K562 (cell line): ENCODE measurements around the gene ADAP1. TPM values are rescaled to one million over a fixed set of nuclear protein-coding genes. Genes with fewer than 3 reads are reported as not detected.
A peak's percentile ranks its signal among the peaks of the same experiment; 100 is the strongest.

Experiments used
- BCOR ChIP-seq: fragments of 450-650 bp; IDR thresholded peaks from 2 replicates; pipeline ENCODE4 v1.6.1; 2016
- MYNN ChIP-seq, 2 experiments: sonication (generic); formaldehyde crosslinking in 1 of 2; IDR thresholded peaks; 2 replicates each; pipeline versions ENCODE4 v1.5.0 to v1.6.1; 2016 to 2020; ENCODE audit warnings: antibody characterized with exemption in 1 of 2, missing genetic modification reagents in 1 of 2
- NCOA1 ChIP-seq: fragments of 450-650 bp; IDR thresholded peaks from 2 replicates; pipeline ENCODE4 v1.6.1; 2016; ENCODE audit warnings: low read depth
- NR3C1 ChIP-seq: sonication (generic); formaldehyde crosslinking; IDR thresholded peaks from 2 replicates; pipeline ENCODE4 v1.8.1; 2022; ENCODE audit warnings: missing genetic modification reagents
- PCBP1 ChIP-seq: fragments of 200-400 bp; formaldehyde crosslinking; IDR thresholded peaks from 2 replicates; pipeline ENCODE4 v1.6.1; 2018; ENCODE audit warnings: mild to moderate bottlenecking, low read depth, low read length; ENCODE audit not compliant: poor library complexity, severe bottlenecking
- POLR2B ChIP-seq: fragments of 450-650 bp; IDR thresholded peaks from 2 replicates; pipeline ENCODE4 v1.6.1; 2018; ENCODE audit warnings: low read depth; ENCODE audit not compliant: partially characterized antibody
- TEAD4 ChIP-seq, 2 experiments: sonication (generic) in 1 of 2; formaldehyde crosslinking in 1 of 2; IDR thresholded peaks; 2 replicates each; pipeline versions ENCODE4 v1.6.1 to v1.8.0; 2012 to 2022; ENCODE audit warnings: borderline replicate concordance in 1 of 2, inconsistent platforms in 1 of 2, low read length in 1 of 2, mild to moderate bottlenecking in 1 of 2, missing genetic modification reagents in 1 of 2
- polyA plus RNA-seq, 8 experiments: library from polyadenylated mRNA; depleted of rRNA in 4 of 8; stranded (reverse) in 5 of 8; unstranded in 3 of 8; fragments of >200 nt; fragmentation: Nextera tagmentation in 2 of 8; fragmentation: Illumina TruSeq in 1 of 8; extraction: Ambion mirVana in 2 of 8; extraction: Trizol in 1 of 8; gene quantifications; 2 replicates each; pipeline versions ENCODE4 v1.2.1 to v1.2.3, GENCODE V29; 2011 to 2014; ENCODE audit warnings: inconsistent platforms in 1 of 8, missing spikeins in 1 of 8
- total RNA-seq, 7 experiments: library from RNA; depleted of rRNA in 6 of 7; stranded (reverse); fragments of >200 nt in 6 of 7; fragmentation: Illumina TruSeq in 2 of 7; extraction: Trizol in 2 of 7; gene quantifications; 2 replicates each; pipeline versions ENCODE4 v1.2.1 to v1.2.3, GENCODE V29; 2011 to 2021; ENCODE audit warnings: low replicate concordance in 1 of 7
- TF ChIP-seq, protein P1 (sequence below), 2 experiments: fragments of 450-650 bp in 1 of 2; sonication (generic) in 1 of 2; formaldehyde crosslinking in 1 of 2; IDR thresholded peaks; 2 replicates each; pipeline versions ENCODE4 v1.7.1 to v1.9.0; 2016 to 2022; ENCODE audit warnings: inconsistent platforms in 1 of 2, mild to moderate bottlenecking in 1 of 2, missing genetic modification reagents in 1 of 2
- TF ChIP-seq, protein P2 (sequence below): IDR thresholded peaks from 3 replicates; pipeline ENCODE4 v1.6.1; 2011; ENCODE audit warnings: borderline replicate concordance, mild to moderate bottlenecking; ENCODE audit not compliant: insufficient read length, insufficient read depth

ADAP1 gene
- total and polyA plus RNA-seq, 9 of the 15 experiments (the other 6 are each of a cell fraction or from before 2014, with no cell fraction given) = 0.27 to 1.4 (median 0.52) TPM; not detected in 3

DNA sequence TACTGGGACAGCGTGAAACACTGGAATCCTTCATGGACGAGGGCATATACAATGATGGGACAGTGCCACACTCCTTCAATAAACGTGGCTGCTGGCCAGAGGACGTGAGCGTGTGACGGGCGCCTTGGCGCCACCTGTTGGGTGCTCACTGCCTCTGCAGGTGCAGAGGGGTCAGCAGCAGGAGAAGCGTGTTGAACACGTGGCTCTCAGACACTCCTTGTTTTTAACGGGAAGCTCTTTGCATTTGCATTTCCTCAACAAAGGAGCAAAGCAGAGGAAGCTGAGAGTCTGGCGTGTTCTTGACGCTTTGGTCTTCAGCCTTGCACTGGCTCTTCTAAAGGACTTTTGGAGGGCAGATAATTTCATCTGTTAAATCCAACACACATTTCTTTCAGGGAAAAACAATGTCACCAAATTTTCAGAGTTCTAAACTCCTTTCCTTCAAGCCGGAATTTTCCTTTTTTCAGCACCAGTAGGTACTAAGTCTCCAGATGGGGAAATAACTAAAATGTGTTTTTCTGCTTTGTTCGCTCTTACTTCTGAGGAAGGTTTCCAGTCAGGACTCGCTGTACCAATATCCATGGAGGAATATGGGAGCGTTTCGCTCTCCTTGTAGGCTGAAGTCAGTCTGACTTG, 81.0 kb downstream of the ADAP1 start (continued):
- TF ChIP-seq, protein P1, sequence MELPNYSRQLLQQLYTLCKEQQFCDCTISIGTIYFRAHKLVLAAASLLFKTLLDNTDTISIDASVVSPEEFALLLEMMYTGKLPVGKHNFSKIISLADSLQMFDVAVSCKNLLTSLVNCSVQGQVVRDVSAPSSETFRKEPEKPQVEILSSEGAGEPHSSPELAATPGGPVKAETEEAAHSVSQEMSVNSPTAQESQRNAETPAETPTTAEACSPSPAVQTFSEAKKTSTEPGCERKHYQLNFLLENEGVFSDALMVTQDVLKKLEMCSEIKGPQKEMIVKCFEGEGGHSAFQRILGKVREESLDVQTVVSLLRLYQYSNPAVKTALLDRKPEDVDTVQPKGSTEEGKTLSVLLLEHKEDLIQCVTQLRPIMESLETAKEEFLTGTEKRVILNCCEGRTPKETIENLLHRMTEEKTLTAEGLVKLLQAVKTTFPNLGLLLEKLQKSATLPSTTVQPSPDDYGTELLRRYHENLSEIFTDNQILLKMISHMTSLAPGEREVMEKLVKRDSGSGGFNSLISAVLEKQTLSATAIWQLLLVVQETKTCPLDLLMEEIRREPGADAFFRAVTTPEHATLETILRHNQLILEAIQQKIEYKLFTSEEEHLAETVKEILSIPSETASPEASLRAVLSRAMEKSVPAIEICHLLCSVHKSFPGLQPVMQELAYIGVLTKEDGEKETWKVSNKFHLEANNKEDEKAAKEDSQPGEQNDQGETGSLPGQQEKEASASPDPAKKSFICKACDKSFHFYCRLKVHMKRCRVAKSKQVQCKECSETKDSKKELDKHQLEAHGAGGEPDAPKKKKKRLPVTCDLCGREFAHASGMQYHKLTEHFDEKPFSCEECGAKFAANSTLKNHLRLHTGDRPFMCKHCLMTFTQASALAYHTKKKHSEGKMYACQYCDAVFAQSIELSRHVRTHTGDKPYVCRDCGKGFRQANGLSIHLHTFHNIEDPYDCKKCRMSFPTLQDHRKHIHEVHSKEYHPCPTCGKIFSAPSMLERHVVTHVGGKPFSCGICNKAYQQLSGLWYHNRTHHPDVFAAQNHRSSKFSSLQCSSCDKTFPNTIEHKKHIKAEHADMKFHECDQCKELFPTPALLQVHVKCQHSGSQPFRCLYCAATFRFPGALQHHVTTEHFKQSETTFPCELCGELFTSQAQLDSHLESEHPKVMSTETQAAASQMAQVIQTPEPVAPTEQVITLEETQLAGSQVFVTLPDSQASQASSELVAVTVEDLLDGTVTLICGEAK (IDR thresholded peaks at IDR 0.05) = no peak; the same call in 1 of the 2 replicates
- TF ChIP-seq, protein P1 (CRISPR knock-in tag; IDR thresholded peaks at IDR 0.05) = peak; percentile 83
- TF ChIP-seq BCOR (no peak), MYNN (IDR thresholded peaks at IDR 0.05) (no peak), MYNN (CRISPR knock-in tag; IDR thresholded peaks at IDR 0.05) (no peak), TEAD4 (IDR thresholded peaks at IDR 0.05; ENCODE audit: low read length) (peak; percentile 69), TEAD4 (CRISPR knock-in tag; IDR thresholded peaks at IDR 0.05; ENCODE audit: borderline replicate concordance) (peak; percentile 99), POLR2B (no peak), NR3C1 (peak; percentile 94), NCOA1 (no peak), PCBP1 (no peak)
- TF ChIP-seq, protein P2, sequence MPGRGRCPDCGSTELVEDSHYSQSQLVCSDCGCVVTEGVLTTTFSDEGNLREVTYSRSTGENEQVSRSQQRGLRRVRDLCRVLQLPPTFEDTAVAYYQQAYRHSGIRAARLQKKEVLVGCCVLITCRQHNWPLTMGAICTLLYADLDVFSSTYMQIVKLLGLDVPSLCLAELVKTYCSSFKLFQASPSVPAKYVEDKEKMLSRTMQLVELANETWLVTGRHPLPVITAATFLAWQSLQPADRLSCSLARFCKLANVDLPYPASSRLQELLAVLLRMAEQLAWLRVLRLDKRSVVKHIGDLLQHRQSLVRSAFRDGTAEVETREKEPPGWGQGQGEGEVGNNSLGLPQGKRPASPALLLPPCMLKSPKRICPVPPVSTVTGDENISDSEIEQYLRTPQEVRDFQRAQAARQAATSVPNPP = no peak
